GM18526 (cell line): ENCODE measurements around the gene MGAT5B.

ENCODE experiments used
- POLR2A ChIP-seq: IDR thresholded peaks from 3 replicates; pipeline ENCODE4 v1.6.1; 2011; ENCODE audit not compliant: insufficient read length; ENCODE audit errors: extremely low read depth

Gene MGAT5B

GRCh38 chr17:76997981-76998531 lies 129.9 kb downstream of the MGAT5B start:
- no peak for TF ChIP-seq POLR2A

- no peak for TF ChIP-seq POLR2A
Observed at GRCh38 chr17:76998839-76999238, 130.6 kb downstream of the MGAT5B start.
